H1 (cell line): ENCODE results near the gene MGAT4D. TPM values are rescaled to one million over a fixed set of nuclear protein-coding genes. Genes with fewer than 3 reads are reported as not detected.

Experiments used
- CTCF ChIA-PET: fragments of 300-600 bp; sonication (Branson Sonifier 250); formaldehyde crosslinking; loops from one replicate; lab custom pipeline; 2021; ENCODE audit not compliant: partially characterized antibody; lab: Charles Lee
- POLR2A ChIA-PET: fragments of 300-600 bp; sonication (Branson Sonifier 250); formaldehyde crosslinking; loops from one replicate; lab custom pipeline; 2021; ENCODE audit warnings: inconsistent platforms; ENCODE audit not compliant: partially characterized antibody; lab: Charles Lee
- DNase-seq, 2 experiments: peaks; one replicate each; pipeline versions ENCODE4 v3.0.0 to v3.0.0-alpha.2; 2010 to 2022; ENCODE audit warnings: low spot score in 2 of 2, low read depth in 1 of 2, mixed read lengths in 1 of 2
- FAIRE-seq: peaks from 2 replicates; lab custom pipeline; 2011; peaks lifted over from hg19 to GRCh38; lab: Jason Lieb, UNC
- H2AFZ ChIP-seq: 2 replicates; pipeline ENCODE4 v1.8.1; 2012; ENCODE audit warnings: low read length, inconsistent platforms
- H2AK5ac ChIP-seq: 2 replicates; pipeline ENCODE4 v1.6.1; 2013; ENCODE audit warnings: low read depth, low read length
- H2BK120ac ChIP-seq: replicated peaks from 2 replicates; pipeline ENCODE3; 2013; ENCODE audit warnings: low read depth, low read length, inconsistent platforms
- H2BK12ac ChIP-seq: 2 replicates; pipeline ENCODE4 v1.6.1; 2013; ENCODE audit warnings: low read depth, low read length
- H2BK15ac ChIP-seq: 2 replicates; pipeline ENCODE4 v1.6.1; 2013; ENCODE audit warnings: low read length
- H2BK20ac ChIP-seq: 2 replicates; pipeline ENCODE4 v1.6.1; 2013; ENCODE audit warnings: low read length
- H2BK5ac ChIP-seq: 2 replicates; pipeline ENCODE4 v1.6.1; 2013; ENCODE audit warnings: low read depth, low read length
- H3K14ac ChIP-seq: 2 replicates; pipeline ENCODE4 v1.6.1; 2013; ENCODE audit warnings: inconsistent platforms; ENCODE audit not compliant: insufficient read length
- H3K18ac ChIP-seq: 2 replicates; pipeline ENCODE4 v1.6.1; 2013; ENCODE audit warnings: low read length; ENCODE audit errors: extremely low read depth
- H3K23ac ChIP-seq: 2 replicates; pipeline ENCODE4 v1.6.1; 2013; ENCODE audit warnings: inconsistent platforms; ENCODE audit not compliant: insufficient read length
- H3K23me2 ChIP-seq: 2 replicates; pipeline ENCODE4 v1.6.1; 2013; ENCODE audit warnings: low read depth, low read length
- H3K27ac ChIP-seq: 2 replicates; pipeline ENCODE4 v1.6.1; 2011; ENCODE audit warnings: low read depth, low read length, inconsistent platforms
- H3K27me3 ChIP-seq, 4 experiments: replicated peaks in 1 of 4; 1 replicate in 1 of 4; 2 replicates in 3 of 4; pipeline versions ENCODE4 v1.6.1 to v1.8.1; 2011 to 2013; ENCODE audit warnings: low read length in 3 of 4, mild to moderate bottlenecking in 3 of 4, inconsistent platforms in 2 of 4, mixed read lengths in 2 of 4, moderate library complexity in 1 of 4; ENCODE audit not compliant: control insufficient read depth in 3 of 4, insufficient read depth in 3 of 4; ENCODE audit errors: extremely low read depth in 1 of 4
- H3K36me3 ChIP-seq, 4 experiments: 2 replicates each; pipeline versions ENCODE4 v1.6.1 to v1.8.1; 2011 to 2013; ENCODE audit warnings: mild to moderate bottlenecking in 4 of 4, low read length in 3 of 4, moderate library complexity in 2 of 4, control low read depth in 1 of 4, inconsistent platforms in 1 of 4; ENCODE audit not compliant: insufficient read depth in 4 of 4, control insufficient read depth in 2 of 4
- H3K4ac ChIP-seq: replicated peaks from 2 replicates; pipeline ENCODE3; 2013; ENCODE audit warnings: low read length, low read depth, mixed read lengths, inconsistent platforms; ENCODE audit not compliant: insufficient read length
- H3K4me1 ChIP-seq, 4 experiments: replicated peaks in 1 of 4; 1 replicate in 1 of 4; 2 replicates in 3 of 4; pipeline versions ENCODE4 v1.6.1 to v1.8.1; 2011 to 2013; ENCODE audit warnings: low read length in 3 of 4, inconsistent platforms in 2 of 4, mixed read lengths in 1 of 4; ENCODE audit not compliant: insufficient read depth in 4 of 4, control insufficient read depth in 3 of 4
- H3K4me2 ChIP-seq, 2 experiments: 2 replicates each; pipeline versions ENCODE4 v1.6.1 to v1.8.1; 2011 to 2013; ENCODE audit warnings: low read depth in 2 of 2, low read length in 2 of 2, control low read depth in 1 of 2, inconsistent platforms in 1 of 2, mild to moderate bottlenecking in 1 of 2; ENCODE audit not compliant: insufficient read depth in 1 of 2
- H3K4me3 ChIP-seq, 4 experiments: fragments of 200-600, 300-600 bp in 1 of 4; sonication (generic), shearing (Covaris generic), sonication (Bioruptor Twin) in 1 of 4; 2 replicates each; pipeline versions ENCODE4 v1.5.1 to v1.8.1; 2011 to 2016; ENCODE audit warnings: low read length in 4 of 4, low read depth in 3 of 4, control low read depth in 2 of 4, inconsistent platforms in 2 of 4, mild to moderate bottlenecking in 2 of 4, mixed read lengths in 1 of 4, moderate library complexity in 1 of 4; ENCODE audit not compliant: insufficient read depth in 2 of 4; ENCODE audit errors: extremely low read depth in 1 of 4
- H3K56ac ChIP-seq: replicated peaks from 2 replicates; pipeline ENCODE3; 2013; ENCODE audit warnings: low read depth, mild to moderate bottlenecking, mixed read lengths, low read length, inconsistent platforms; ENCODE audit not compliant: insufficient read length
- H3K79me1 ChIP-seq: 2 replicates; pipeline ENCODE4 v1.6.1; 2013; ENCODE audit warnings: low read depth, low read length, control low read depth
- H3K79me2 ChIP-seq, 2 experiments: 2 replicates each; pipeline versions ENCODE4 v1.6.1 to v1.8.1; 2012 to 2013; ENCODE audit warnings: low read length in 2 of 2, mild to moderate bottlenecking in 2 of 2, inconsistent platforms in 1 of 2; ENCODE audit not compliant: insufficient read depth in 2 of 2, control insufficient read depth in 1 of 2
- H3K9ac ChIP-seq, 4 experiments: replicated peaks in 1 of 4; 1 replicate in 1 of 4; 2 replicates in 3 of 4; pipeline versions ENCODE4 v1.6.1 to v1.8.1; 2011 to 2013; ENCODE audit warnings: low read depth in 3 of 4, low read length in 3 of 4, control low read depth in 2 of 4, mild to moderate bottlenecking in 2 of 4, moderate library complexity in 2 of 4, inconsistent platforms in 1 of 4; ENCODE audit errors: extremely low read depth in 1 of 4
- H3K9me3 ChIP-seq, 2 experiments: 2 replicates each; pipeline versions ENCODE4 v1.6.1 to v1.8.1; 2012 to 2013; ENCODE audit warnings: mild to moderate bottlenecking in 2 of 2, moderate library complexity in 2 of 2, control low read depth in 1 of 2, inconsistent platforms in 1 of 2, low read depth in 1 of 2, low read length in 1 of 2, mixed read lengths in 1 of 2; ENCODE audit not compliant: insufficient read depth in 2 of 2
- H4K20me1 ChIP-seq, 2 experiments: replicated peaks in 1 of 2; 2 replicates each; pipeline versions ENCODE3 to v1.8.1; 2011 to 2013; ENCODE audit warnings: inconsistent platforms in 2 of 2, low read length in 2 of 2, mild to moderate bottlenecking in 1 of 2; ENCODE audit not compliant: insufficient read depth in 2 of 2, control insufficient read depth in 1 of 2
- H4K5ac ChIP-seq: 2 replicates; pipeline ENCODE4 v1.6.1; 2013; ENCODE audit warnings: low read length, low read depth, mixed read lengths, inconsistent platforms; ENCODE audit not compliant: insufficient read length
- H4K8ac ChIP-seq: 2 replicates; pipeline ENCODE4 v1.8.0; 2013; ENCODE audit warnings: mild to moderate bottlenecking, moderate library complexity, low read length, inconsistent platforms; ENCODE audit not compliant: insufficient read depth; ENCODE audit errors: extremely low read depth
- H4K91ac ChIP-seq: replicated peaks from 2 replicates; pipeline ENCODE3; 2013; ENCODE audit warnings: low read length, mixed read lengths, inconsistent platforms; ENCODE audit not compliant: insufficient read length
- BCL11A ChIP-seq, 2 experiments: IDR thresholded peaks; one replicate each; pipeline ENCODE4 v1.6.1; 2011; ENCODE audit warnings: low read depth in 2 of 2, low read length in 2 of 2, mild to moderate bottlenecking in 2 of 2
- CBX8 ChIP-seq: fragments of 300-800, 300-1000 bp; sonication (generic); IDR thresholded peaks from 2 replicates; pipeline ENCODE4 v1.7.1; 2016; ENCODE audit warnings: low read depth, low read length, borderline replicate concordance
- CHD2 ChIP-seq: IDR thresholded peaks from 2 replicates; pipeline ENCODE4 v1.6.1; 2012; ENCODE audit warnings: low read length, improper control_type of control experiment
- CTBP2 ChIP-seq: IDR thresholded peaks from 2 replicates; pipeline ENCODE4 v1.7.0; 2011; ENCODE audit warnings: borderline replicate concordance, mild to moderate bottlenecking, moderate library complexity, mixed read lengths, low read length; ENCODE audit not compliant: insufficient read depth, insufficient read length
- EP300 ChIP-seq, 2 experiments: IDR thresholded peaks; 1 replicate in 1 of 2; 2 replicates in 1 of 2; pipeline ENCODE4 v1.6.1; 2011 to 2012; ENCODE audit warnings: low read depth in 2 of 2, low read length in 2 of 2, mild to moderate bottlenecking in 2 of 2, borderline replicate concordance in 1 of 2, inconsistent platforms in 1 of 2, moderate library complexity in 1 of 2
- POLR2A ChIP-seq, 2 experiments: IDR thresholded peaks; 1 replicate in 1 of 2; 2 replicates in 1 of 2; pipeline ENCODE4 v1.6.1; 2011; ENCODE audit warnings: low read depth in 2 of 2, low read length in 2 of 2, mild to moderate bottlenecking in 2 of 2; ENCODE audit errors: control extremely low read depth in 1 of 2
- POLR2AphosphoS5 ChIP-seq: IDR thresholded peaks from 2 replicates; pipeline ENCODE4 v1.6.1; 2011; ENCODE audit warnings: low read depth, low read length
- RBBP5 ChIP-seq: IDR thresholded peaks from 2 replicates; pipeline ENCODE4 v1.7.1; 2012; ENCODE audit warnings: low read depth, mild to moderate bottlenecking, inconsistent platforms, low read length, moderate library complexity, borderline replicate concordance
- RXRA ChIP-seq: IDR thresholded peaks from 2 replicates; pipeline ENCODE4 v1.6.1; 2011; ENCODE audit warnings: low read depth, mild to moderate bottlenecking, low read length, moderate library complexity; ENCODE audit not compliant: insufficient read depth
- SP2 ChIP-seq: IDR thresholded peaks from 2 replicates; pipeline ENCODE4 v1.6.1; 2012; ENCODE audit warnings: mild to moderate bottlenecking, low read length, inconsistent platforms
- TBP ChIP-seq: IDR thresholded peaks from 2 replicates; pipeline ENCODE4 v1.6.1; 2011; ENCODE audit warnings: low read depth, low read length, improper control_type of control experiment
- TCF12 ChIP-seq: IDR thresholded peaks from 2 replicates; pipeline ENCODE4 v1.6.1; 2011; ENCODE audit warnings: low read depth, mild to moderate bottlenecking, low read length
- WGBS, 2 experiments: shearing (Covaris generic) in 1 of 2; methylation state at CpG; one replicate each; pipeline versions ENCODE4 v1.1.6 to v1.1.7; 2013 to 2015; ENCODE audit warnings: low lambda C conversion rate in 2 of 2, mixed read lengths in 2 of 2, inconsistent platforms in 1 of 2, low coverage in 1 of 2, missing lambda C conversion rate in 1 of 2; ENCODE audit not compliant: insufficient replicate concordance in 2 of 2, insufficient coverage in 1 of 2, insufficient read length in 1 of 2; ENCODE audit errors: extremely low coverage in 1 of 2, missing lambda C conversion rate in 1 of 2; 5-methylcytosine and 5-hydroxymethylcytosine counted together
- polyA plus RNA-seq, 7 experiments: library from polyadenylated mRNA; depleted of rRNA in 3 of 7; stranded (reverse) in 5 of 7; unstranded in 2 of 7; fragments of >200 nt in 5 of 7; fragments of 200-250 nt in 2 of 7; gene quantifications; 1 replicate in 5 of 7; 2 replicates in 1 of 7; 4 replicates in 1 of 7; pipeline versions ENCODE4 v1.2.1 to v1.2.3, GENCODE V29; 2011 to 2013; ENCODE audit warnings: missing spikeins in 2 of 7, mixed read lengths in 2 of 7
- total RNA-seq: library from RNA; stranded (reverse); fragmentation: NEBNext Ultra II Directional; extraction: Animal tissue kit (Norgen Biotek cat#: 25700); gene quantifications from 2 replicates; pipeline ENCODE4 v1.2.1, GENCODE V29; 2021

Gene MGAT4D
- total and polyA plus RNA-seq, 2 of the 8 experiments (the other 6 are each of a cell fraction or from before 2014, with no cell fraction given): not detected

DNA sequence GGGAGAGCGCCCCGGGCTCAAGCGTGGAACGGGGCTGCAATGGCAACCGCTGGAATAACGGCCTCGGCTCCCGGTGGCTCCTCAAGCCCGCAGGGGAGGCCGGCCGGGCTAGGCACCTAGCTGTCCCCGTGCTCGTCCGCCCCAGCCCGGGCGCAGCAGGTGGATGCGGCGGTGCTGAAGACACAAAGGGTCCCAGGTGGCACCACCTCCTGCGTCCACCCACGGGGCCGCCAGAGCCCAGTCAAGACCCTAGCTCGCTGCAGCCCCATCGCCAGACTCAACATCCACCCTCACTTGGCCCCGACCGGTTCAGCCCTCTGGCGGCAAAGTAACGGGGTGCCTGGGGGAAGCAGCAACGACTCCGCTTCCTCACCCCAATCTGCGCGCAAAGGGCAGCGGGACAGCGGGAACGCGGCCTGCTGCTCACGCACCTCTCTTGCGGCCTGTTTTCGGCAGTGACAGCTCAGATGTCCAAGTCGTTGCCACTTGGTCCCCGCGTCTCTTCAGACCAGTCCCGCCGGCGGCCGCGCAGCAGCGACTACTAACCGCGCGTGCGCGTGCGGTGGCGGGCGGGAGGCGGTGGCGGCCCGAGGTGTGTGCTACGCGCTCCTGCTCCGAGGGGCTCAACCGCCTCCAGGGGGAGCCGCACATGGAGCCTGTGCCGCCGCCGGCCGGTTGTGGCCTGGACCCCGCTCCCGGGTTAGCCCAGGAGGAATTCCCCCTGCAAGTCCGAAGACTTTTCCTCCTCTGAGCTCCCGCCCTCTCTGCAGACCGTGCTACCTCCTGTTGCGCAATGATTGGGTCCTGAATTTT, 70.8 kb downstream of the MGAT4D start, which contains the start of gene CLGN:
CLGN (minus strand) TSS at position 543 of the 813 bp plus-strand sequence. CDS start 14,570 bp downstream, outside the sequence.
- Histone ChIP-seq H4K5ac (peak within 1 kb of the TSS; percentile 62), H4K20me1 (no peaks in the 10 kb centered on the region), H3K23me2 (peaks cover 7% of the 10 kb centered on the region; the same call in 1 of the 2 replicates), H3K4ac (peak within 1 kb of the TSS; percentile 72), H4K8ac (peak within 1 kb of the TSS; percentile 87), H4K91ac (peak within 1 kb of the TSS; percentile 59), H3K4me3 (peak within 1 kb of the TSS; percentile 50 to 75 (median 71)), H2BK5ac (no peak within 1 kb of the TSS), H2BK120ac (no peak within 1 kb of the TSS), H3K36me3 (no peaks in the 10 kb centered on the region), H3K4me1 (no peaks in the 10 kb centered on the region; a peak in 2 of 7 replicates), H3K79me2 (no peaks in the 10 kb centered on the region), H3K9ac (peak within 1 kb of the TSS in 3 of 4 experiments; percentile 36 to 55 (median 51); a peak in 6 of 7 replicates), H3K27me3 (peaks cover 0 to 2% (median 0%) of the 10 kb centered on the region in 4 experiments; a peak in 3 of 7 replicates), H2BK15ac (no peak within 1 kb of the TSS; the same call in 1 of the 2 replicates), H3K79me1 (no peaks in the 10 kb centered on the region), H3K23ac (no peak within 1 kb of the TSS), H3K27ac (no peak within 1 kb of the TSS), H2BK12ac (no peak within 1 kb of the TSS), H2AFZ (peak within 1 kb of the TSS; percentile 93), H2AK5ac (no peak within 1 kb of the TSS), H3K9me3 (no peaks in the 10 kb centered on the region), H3K4me2 (peak within 1 kb of the TSS; percentile 64 to 91), H3K14ac (no peak within 1 kb of the TSS), H3K56ac (peak within 1 kb of the TSS; percentile 79), H3K18ac (0 out of 2 replicates have a peak within 1 kb of the TSS, but pooled peaks have one; percentile 43), H2BK20ac (no peak within 1 kb of the TSS)
- DNase-seq (peak; percentile 73 to 93), FAIRE-seq (no peak)
- 1% methylated on average over 67 of the region's 73 CpGs; no CpG with 5 or more reads in 1 of the 2 experiments for WGBS, 2 experiments
- ChIA-PET CTCF (interaction anchor here (0.5 to 2.7 kb wide), 22 partner anchors 11 to 901 kb away, joined by 3 to 12 read pairs (median 3); partner anchors contain the start of genes ELMOD2 and SCOC), POLR2A (interaction anchor here (0.8 to 1.6 kb wide), 8 partner anchors 13 to 227 kb away, joined by 3 to 6 read pairs (median 4); partner anchors contain the start of genes ELMOD2, MGAT4D and SCOC)
- no peak for TF ChIP-seq EP300 (IDR thresholded peaks at IDR 0.05; ENCODE audit: borderline replicate concordance in 1 of 2, low read depth in 2 of 2, low read length in 2 of 2)
- no peak for TF ChIP-seq BCL11A (IDR thresholded peaks at IDR 0.05; ENCODE audit: low read depth in 2 of 2, low read length in 2 of 2)
- no peak for TF ChIP-seq TCF12
- TF ChIP-seq RXRA: no peak
- TF ChIP-seq TBP: peak; percentile 47
- no peak for TF ChIP-seq CBX8
- 0 out of 2 replicates have a peak, but pooled peaks have one; percentile 40 for TF ChIP-seq POLR2AphosphoS5
- no peak for TF ChIP-seq CTBP2
- no peak; a peak in 1 of 3 replicates for TF ChIP-seq POLR2A (IDR thresholded peaks at IDR 0.05; ENCODE audit: control extremely low read depth in 1 of 2, low read depth in 2 of 2, low read length in 2 of 2)
- TF ChIP-seq RBBP5: no peak; the same call in 1 of the 2 replicates
- no peak for TF ChIP-seq CHD2
- no peak for TF ChIP-seq SP2
